Endothelial cell of umbilical vein (primary cell): ENCODE results near the gene TRAPPC3L. TPM values are rescaled to one million over a fixed set of nuclear protein-coding genes. Genes with fewer than 3 reads are reported as not detected.
A peak's percentile ranks its signal among the peaks of the same experiment; 100 is the strongest.

ENCODE experiments used
- BruUV-seq: library from RNA; stranded (reverse); fragments of 400-500 nt; replicated peaks from 2 replicates; lab custom pipeline; 2021; lab: Mats Ljungman, UMichigan
- CTCF ChIA-PET: fragments of 300-600, 350-600 bp; sonication (Branson Sonifier 250); formaldehyde crosslinking; loops from one replicate; lab custom pipeline; 2021; ENCODE audit warnings: antibody characterized with exemption, inconsistent platforms; lab: Charles Lee
- POLR2A ChIA-PET: fragments of 300-600, 350-600 bp; sonication (Branson Sonifier 250); formaldehyde crosslinking; loops from one replicate; lab custom pipeline; 2021; ENCODE audit warnings: antibody characterized with exemption, inconsistent platforms; lab: Charles Lee
- DNase-seq: peaks from one replicate; pipeline ENCODE4 v3.0.0-alpha.2; 2011; ENCODE audit warnings: low read depth, low spot score
- FAIRE-seq: peaks from 2 replicates; lab custom pipeline; 2011; peaks lifted over from hg19 to GRCh38; lab: Jason Lieb, UNC
- H2AFZ ChIP-seq: 2 replicates; pipeline ENCODE4 v1.6.0; 2012; ENCODE audit warnings: low read depth, low read length, control low read depth, inconsistent platforms
- H3K27ac ChIP-seq: 2 replicates; pipeline ENCODE4 v1.5.1; 2011; ENCODE audit warnings: low read depth, mild to moderate bottlenecking, control low read depth, low read length, moderate library complexity; ENCODE audit not compliant: insufficient read depth
- H3K27me3 ChIP-seq, 2 experiments: 2 replicates each; pipeline versions ENCODE4 v1.6.0 to v1.6.1; 2011; ENCODE audit warnings: low read length in 2 of 2, mixed read lengths in 1 of 2; ENCODE audit not compliant: control insufficient read depth in 2 of 2, insufficient read depth in 2 of 2
- H3K36me3 ChIP-seq, 2 experiments: 2 replicates in 1 of 2; 3 replicates in 1 of 2; pipeline ENCODE4 v1.5.1; 2011; ENCODE audit warnings: low read length in 2 of 2, mild to moderate bottlenecking in 1 of 2, moderate library complexity in 1 of 2; ENCODE audit not compliant: control insufficient read depth in 2 of 2, insufficient read depth in 2 of 2; ENCODE audit errors: extremely low read depth in 1 of 2
- H3K4me1 ChIP-seq: 3 replicates; pipeline ENCODE4 v1.5.1; 2011; ENCODE audit warnings: mild to moderate bottlenecking, low read length; ENCODE audit not compliant: control insufficient read depth, insufficient read depth; ENCODE audit errors: extremely low read depth
- H3K4me2 ChIP-seq: 2 replicates; pipeline ENCODE4 v1.6.1; 2011; ENCODE audit warnings: low read length, control low read depth, mixed read lengths; ENCODE audit not compliant: insufficient read depth
- H3K4me3 ChIP-seq, 3 experiments: fragments of 200-600 bp in 1 of 3; sonication (generic), shearing (Covaris generic) in 1 of 3; replicated peaks in 1 of 3; 2 replicates each; pipeline ENCODE4 v1.5.1; 2011 to 2016; ENCODE audit warnings: control low read depth in 3 of 3, low read length in 3 of 3, mild to moderate bottlenecking in 2 of 3, inconsistent platforms in 1 of 3, low read depth in 1 of 3, moderate library complexity in 1 of 3; ENCODE audit not compliant: insufficient read depth in 1 of 3
- H3K79me2 ChIP-seq: 2 replicates; pipeline ENCODE4 v1.6.0; 2012; ENCODE audit warnings: low read length, inconsistent platforms; ENCODE audit not compliant: control insufficient read depth, insufficient read depth
- H3K9ac ChIP-seq: replicated peaks from 2 replicates; pipeline ENCODE3; 2011; ENCODE audit warnings: low read length, control low read depth; ENCODE audit not compliant: insufficient read depth; ENCODE audit errors: extremely low read depth
- H3K9me1 ChIP-seq: replicated peaks from 3 replicates; pipeline ENCODE4 v1.6.0; 2011; ENCODE audit warnings: mild to moderate bottlenecking, low read length; ENCODE audit not compliant: control insufficient read depth, insufficient read depth; ENCODE audit errors: extremely low read depth
- H3K9me3 ChIP-seq: replicated peaks from 2 replicates; pipeline ENCODE4 v1.5.1; 2012; ENCODE audit warnings: low read length, inconsistent platforms; ENCODE audit not compliant: control insufficient read depth, insufficient read depth
- H4K20me1 ChIP-seq: replicated peaks from 2 replicates; pipeline ENCODE3; 2011; ENCODE audit warnings: mild to moderate bottlenecking, low read length; ENCODE audit not compliant: control insufficient read depth, insufficient read depth; ENCODE audit errors: extremely low read depth
- EZH2 ChIP-seq: IDR thresholded peaks from 2 replicates; pipeline ENCODE4 v1.6.1; 2012; ENCODE audit warnings: borderline replicate concordance, low read depth, mild to moderate bottlenecking, moderate library complexity, low read length, inconsistent platforms; ENCODE audit not compliant: severe bottlenecking
- FOS ChIP-seq: IDR thresholded peaks from 2 replicates; pipeline ENCODE4 v1.6.1; 2011; ENCODE audit warnings: mild to moderate bottlenecking, low read length, moderate library complexity, borderline replicate concordance; ENCODE audit not compliant: insufficient read depth
- GATA2 ChIP-seq: IDR thresholded peaks from 2 replicates; pipeline ENCODE4 v1.7.0; 2011; ENCODE audit warnings: low read depth, mild to moderate bottlenecking, moderate library complexity, mixed read lengths, low read length; ENCODE audit not compliant: insufficient read length, insufficient read depth
- JUN ChIP-seq: IDR thresholded peaks from 2 replicates; pipeline ENCODE4 v1.6.1; 2011; ENCODE audit warnings: borderline replicate concordance, low read depth; ENCODE audit not compliant: insufficient read length, insufficient read depth
- MYC ChIP-seq: IDR thresholded peaks from one replicate; pipeline ENCODE4 v1.6.1; 2011; ENCODE audit warnings: mild to moderate bottlenecking, low read depth, low read length
- POLR2A ChIP-seq: IDR thresholded peaks from 2 replicates; pipeline ENCODE4 v1.6.1; 2012; ENCODE audit warnings: low read depth, mild to moderate bottlenecking, control low read depth, low read length
- POLR2AphosphoS5 ChIP-seq: IDR thresholded peaks from 2 replicates; pipeline ENCODE4 v1.6.1; 2012; ENCODE audit warnings: low read depth, mild to moderate bottlenecking, control low read depth, low read length, moderate library complexity; ENCODE audit not compliant: insufficient read depth
- dilution Hi-C: fragments of 300-500 bp; cut with MboI; formaldehyde crosslinking; loops from one replicate; pipeline ENCODE4 v1.15.0; 2019; ENCODE audit warnings: low sequenced_read_pairs; ENCODE audit not compliant: extremely low pct_ligation_motif_present
- intact Hi-C: fragments of 100-400 bp; cut with micrococcal nuclease; formaldehyde crosslinking; loops from one replicate; pipeline ENCODE4 v1.10.0; 2022
- polyA plus RNA-seq, 4 experiments: library from polyadenylated mRNA; depleted of rRNA in 3 of 4; stranded (reverse) in 3 of 4; unstranded in 1 of 4; fragments of >200 nt; gene quantifications; 2 replicates each; pipeline versions ENCODE4 v1.2.1 to v1.2.3, GENCODE V29; 2011 to 2012; ENCODE audit warnings: missing spikeins in 1 of 4
- total RNA-seq: library from RNA; stranded (reverse); gene quantifications from 2 replicates; pipeline ENCODE4 v1.2.3, GENCODE V29; 2021
- TF ChIP-seq, protein P1 (sequence below), 2 donors: IDR thresholded peaks; 1 replicate in 1 of 2; 2 replicates in 1 of 2; pipeline ENCODE4 v1.5.1; 2011; ENCODE audit warnings: low read length in 2 of 2, mild to moderate bottlenecking in 2 of 2, moderate library complexity in 2 of 2, control low read depth in 1 of 2, inconsistent platforms in 1 of 2, low read depth in 1 of 2; ENCODE audit not compliant: insufficient read depth in 1 of 2; ENCODE audit errors: extremely low read depth in 1 of 2
- TF ChIP-seq, protein P2 (sequence below): IDR thresholded peaks from 2 replicates; pipeline ENCODE4 v1.6.1; 2011; ENCODE audit not compliant: insufficient read depth, insufficient read length

Gene TRAPPC3L
- total and polyA plus RNA-seq, 2 donors (not counting 3 experiments of a cell fraction or from before 2014, with no cell fraction given): 0.38 TPM; not detected in 1

GRCh38 chr6:116512734-116513133 lies 32.8 kb downstream of the TRAPPC3L start:
- FAIRE-seq: no peak
- dilution Hi-C loops (no loop called here), intact Hi-C loops (loop anchor here (5.0 kb wide), 2 partner anchors 140 to 295 kb away; partner anchors contain the start of gene DSE)
- H2AFZ ChIP-seq: peak overlapping the region; percentile 13
- no peaks in the 10 kb centered on the region for H3K9me1 ChIP-seq
- H3K4me2 ChIP-seq: peak overlapping the region; percentile 89
- peak; percentile 46 for DNase-seq
- H3K27me3 ChIP-seq: no peaks in the 10 kb centered on the region
- H3K4me1 ChIP-seq: peaks cover 19% of the 10 kb centered on the region
- CTCF ChIA-PET: interaction anchor here (1.1 to 6.2 kb wide), 16 partner anchors 9 to 284 kb away, joined by 3 to 72 read pairs (median 20); partner anchors contain the start of genes CALHM6, DSE and RWDD1
- peak overlapping the region; percentile 26 to 82 (median 35) for H3K4me3 ChIP-seq
- peaks cover 8% of the 10 kb centered on the region for H3K79me2 ChIP-seq
- H3K27ac ChIP-seq: peak overlapping the region; percentile 95
- H4K20me1 ChIP-seq: no peaks in the 10 kb centered on the region
- peaks cover 8 to 11% of the 10 kb centered on the region in 2 experiments for H3K36me3 ChIP-seq
- POLR2A ChIA-PET: interaction anchor here (1.2 kb wide), 1 partner anchor 59 kb away, joined by 4 read pairs; the partner anchor contains the start of gene RWDD1
- no peaks in the 10 kb centered on the region for H3K9me3 ChIP-seq
- BruUV-seq: no TSS peak
- peak overlapping the region; percentile 95 for H3K9ac ChIP-seq
- TF ChIP-seq POLR2AphosphoS5 (no peak), FOS (no peak)

- dilution Hi-C loops (no loop called here), intact Hi-C loops (loop anchor here (5.0 kb wide), 2 partner anchors 140 to 295 kb away; partner anchors contain the start of gene DSE)
- Histone ChIP-seq H3K79me2 (peaks cover 8% of the 10 kb centered on the region), H3K4me3 (peak overlapping the region; percentile 26 to 82 (median 35)), H3K27me3 (no peaks in the 10 kb centered on the region), H3K9ac (peak overlapping the region; percentile 95), H3K9me1 (no peaks in the 10 kb centered on the region), H4K20me1 (no peaks in the 10 kb centered on the region), H2AFZ (peak overlapping the region; percentile 82), H3K4me1 (peaks cover 19% of the 10 kb centered on the region), H3K9me3 (no peaks in the 10 kb centered on the region), H3K4me2 (peak overlapping the region; percentile 89), H3K27ac (peak overlapping the region; percentile 95), H3K36me3 (peaks cover 8 to 11% of the 10 kb centered on the region in 2 experiments)
- FAIRE-seq (peak; percentile 4), DNase-seq (no peak)
- ChIA-PET POLR2A (interaction anchor here (0.7 to 1.2 kb wide), 3 partner anchors 59 to 232 kb away, joined by 3 to 4 read pairs (median 4); partner anchors contain the start of genes DSE, RWDD1 and TSPYL1), CTCF (interaction anchor here (0.6 to 6.2 kb wide), 64 partner anchors 10 to 335 kb away, joined by 3 to 72 read pairs (median 5); partner anchors contain the start of genes CALHM6, DSE, RSPH4A and RWDD1)
- TF ChIP-seq GATA2: no peak
- TF ChIP-seq FOS: no peak
- no peak for TF ChIP-seq POLR2AphosphoS5
- TF ChIP-seq JUN: no peak
- TF ChIP-seq EZH2: no peak
- no peak for TF ChIP-seq POLR2A
- no peak for TF ChIP-seq MYC
- TF ChIP-seq, protein P1, sequence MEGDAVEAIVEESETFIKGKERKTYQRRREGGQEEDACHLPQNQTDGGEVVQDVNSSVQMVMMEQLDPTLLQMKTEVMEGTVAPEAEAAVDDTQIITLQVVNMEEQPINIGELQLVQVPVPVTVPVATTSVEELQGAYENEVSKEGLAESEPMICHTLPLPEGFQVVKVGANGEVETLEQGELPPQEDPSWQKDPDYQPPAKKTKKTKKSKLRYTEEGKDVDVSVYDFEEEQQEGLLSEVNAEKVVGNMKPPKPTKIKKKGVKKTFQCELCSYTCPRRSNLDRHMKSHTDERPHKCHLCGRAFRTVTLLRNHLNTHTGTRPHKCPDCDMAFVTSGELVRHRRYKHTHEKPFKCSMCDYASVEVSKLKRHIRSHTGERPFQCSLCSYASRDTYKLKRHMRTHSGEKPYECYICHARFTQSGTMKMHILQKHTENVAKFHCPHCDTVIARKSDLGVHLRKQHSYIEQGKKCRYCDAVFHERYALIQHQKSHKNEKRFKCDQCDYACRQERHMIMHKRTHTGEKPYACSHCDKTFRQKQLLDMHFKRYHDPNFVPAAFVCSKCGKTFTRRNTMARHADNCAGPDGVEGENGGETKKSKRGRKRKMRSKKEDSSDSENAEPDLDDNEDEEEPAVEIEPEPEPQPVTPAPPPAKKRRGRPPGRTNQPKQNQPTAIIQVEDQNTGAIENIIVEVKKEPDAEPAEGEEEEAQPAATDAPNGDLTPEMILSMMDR (IDR thresholded peaks at IDR 0.05; ENCODE audit: extremely low read depth in 1 of 2, insufficient read depth in 1 of 2, low read depth in 1 of 2, low read length in 2 of 2): no peak
- TF ChIP-seq, protein P2, sequence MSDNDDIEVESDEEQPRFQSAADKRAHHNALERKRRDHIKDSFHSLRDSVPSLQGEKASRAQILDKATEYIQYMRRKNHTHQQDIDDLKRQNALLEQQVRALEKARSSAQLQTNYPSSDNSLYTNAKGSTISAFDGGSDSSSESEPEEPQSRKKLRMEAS: no peak
- no TSS peak for BruUV-seq
Observed at GRCh38 chr6:116512111-116512559, 33.3 kb downstream of the TRAPPC3L start.
